HFF-Myc (cell line): Measurements from ENCODE around the gene MT1H.

Source experiments
- DNase-seq: peaks from one replicate; pipeline ENCODE4 v3.0.0-alpha.2; 2011; ENCODE audit warnings: low read depth; ENCODE audit errors: extremely low read depth
- H3K4me3 ChIP-seq: replicated peaks from 2 replicates; pipeline ENCODE4 v1.5.1; 2011; ENCODE audit warnings: low read depth, mild to moderate bottlenecking, control low read depth, low read length
- TF ChIP-seq, protein P1 (sequence below): IDR thresholded peaks from 2 replicates; pipeline ENCODE4 v1.5.1; 2012; ENCODE audit warnings: mild to moderate bottlenecking, low read depth, low read length, control low read depth; ENCODE audit errors: missing control alignments

The MT1H gene

DNA sequence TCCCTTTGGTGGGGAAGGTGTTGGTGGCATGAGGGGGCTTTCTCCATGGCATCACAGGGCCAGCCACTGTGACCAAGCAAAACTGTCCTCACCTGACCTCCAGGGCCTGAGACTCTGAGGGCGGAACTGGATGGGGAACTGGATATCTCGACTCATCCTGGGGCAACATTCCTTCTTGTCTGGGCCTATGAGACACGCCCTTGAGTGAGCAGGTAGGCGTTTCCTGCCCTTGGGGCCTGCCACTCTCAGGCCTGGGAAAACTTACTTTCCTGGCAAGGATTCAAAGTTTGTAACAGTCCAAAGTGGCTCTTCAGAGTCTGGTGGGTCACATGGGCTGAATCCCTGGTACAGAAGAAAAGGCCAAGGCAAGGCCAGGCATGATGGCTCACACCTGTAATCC lies 22.3 kb downstream of the MT1H start:
- TF ChIP-seq, protein P1, sequence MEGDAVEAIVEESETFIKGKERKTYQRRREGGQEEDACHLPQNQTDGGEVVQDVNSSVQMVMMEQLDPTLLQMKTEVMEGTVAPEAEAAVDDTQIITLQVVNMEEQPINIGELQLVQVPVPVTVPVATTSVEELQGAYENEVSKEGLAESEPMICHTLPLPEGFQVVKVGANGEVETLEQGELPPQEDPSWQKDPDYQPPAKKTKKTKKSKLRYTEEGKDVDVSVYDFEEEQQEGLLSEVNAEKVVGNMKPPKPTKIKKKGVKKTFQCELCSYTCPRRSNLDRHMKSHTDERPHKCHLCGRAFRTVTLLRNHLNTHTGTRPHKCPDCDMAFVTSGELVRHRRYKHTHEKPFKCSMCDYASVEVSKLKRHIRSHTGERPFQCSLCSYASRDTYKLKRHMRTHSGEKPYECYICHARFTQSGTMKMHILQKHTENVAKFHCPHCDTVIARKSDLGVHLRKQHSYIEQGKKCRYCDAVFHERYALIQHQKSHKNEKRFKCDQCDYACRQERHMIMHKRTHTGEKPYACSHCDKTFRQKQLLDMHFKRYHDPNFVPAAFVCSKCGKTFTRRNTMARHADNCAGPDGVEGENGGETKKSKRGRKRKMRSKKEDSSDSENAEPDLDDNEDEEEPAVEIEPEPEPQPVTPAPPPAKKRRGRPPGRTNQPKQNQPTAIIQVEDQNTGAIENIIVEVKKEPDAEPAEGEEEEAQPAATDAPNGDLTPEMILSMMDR = no peak
- no peak for DNase-seq
- H3K4me3 ChIP-seq = no peak overlapping the region

DNA sequence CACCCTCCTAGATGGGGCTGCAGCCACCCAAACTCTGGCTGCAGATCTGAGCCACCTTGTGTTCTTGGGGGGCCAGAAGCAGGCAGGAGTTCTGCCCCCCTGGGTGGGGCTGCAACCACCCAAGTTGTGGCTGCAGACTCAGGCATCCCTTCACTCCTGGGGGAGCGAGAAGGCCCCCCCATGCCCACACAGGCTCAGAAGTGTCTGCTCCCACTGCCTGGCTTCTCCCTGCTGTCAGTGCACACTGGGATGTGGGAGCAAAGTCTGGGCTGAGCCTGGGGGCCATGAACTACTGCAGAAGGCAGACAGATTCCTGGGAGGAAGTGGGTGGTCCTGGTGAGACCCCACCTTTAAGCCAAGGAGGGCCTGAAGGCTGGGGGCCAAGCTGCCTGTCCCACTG lies 25.6 kb downstream of the MT1H start:
- TF ChIP-seq, protein P1 = no peak
- H3K4me3 ChIP-seq = no peak overlapping the region
- DNase-seq = no peak

DNA sequence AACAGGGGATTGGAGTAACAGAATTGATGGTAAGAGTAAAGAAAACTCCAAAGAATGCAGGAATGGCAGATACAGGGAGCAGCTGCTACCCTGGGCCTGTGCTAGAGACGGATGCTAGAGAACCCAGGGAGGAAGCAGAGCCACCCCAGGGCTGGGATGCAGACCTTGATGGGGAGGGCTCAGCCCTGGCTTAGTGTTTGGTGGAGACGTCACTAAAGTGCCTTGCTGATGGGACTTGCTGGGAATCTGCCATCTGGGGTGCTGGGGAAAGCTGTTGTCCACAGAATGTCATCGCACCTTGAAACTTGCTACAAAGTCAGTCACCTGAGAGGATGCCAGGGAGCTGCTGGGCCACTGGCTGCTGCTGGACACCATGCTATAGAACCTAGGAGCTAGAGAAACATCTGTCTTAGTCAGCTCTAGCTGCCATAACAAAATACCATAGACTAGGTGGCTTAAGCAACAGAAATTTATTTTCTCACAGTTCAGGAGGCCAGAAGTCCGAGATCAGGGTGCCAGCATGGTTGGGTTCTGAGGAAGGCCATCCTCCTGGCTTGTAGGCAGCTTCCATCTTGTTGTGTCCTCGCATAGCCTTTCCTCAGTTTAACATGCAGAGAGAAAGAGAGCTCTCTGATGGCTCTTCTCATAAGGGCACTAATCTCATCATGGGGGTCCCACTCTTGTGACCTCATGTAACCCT lies 28.0 kb downstream of the MT1H start:
- TF ChIP-seq, protein P1 = no peak
- DNase-seq = no peak
- no peak overlapping the region for H3K4me3 ChIP-seq

DNA sequence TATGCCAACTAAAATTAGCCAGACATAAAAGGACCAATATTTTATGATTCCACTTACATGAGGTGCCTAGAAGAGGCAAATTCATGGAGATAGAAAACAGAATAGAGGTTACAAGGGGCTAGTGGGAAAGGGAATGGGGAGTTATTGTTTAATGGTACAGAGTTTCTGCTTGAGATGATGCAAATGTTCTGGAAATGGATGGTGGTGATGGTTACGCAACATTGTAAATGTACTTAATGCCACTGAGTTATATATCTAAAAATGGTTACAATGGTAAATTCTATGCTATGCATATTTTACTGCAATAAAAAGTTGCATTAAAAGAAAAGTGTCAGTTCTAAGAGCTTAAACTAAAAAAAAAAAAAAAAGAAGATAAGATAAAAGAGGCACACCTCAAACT lies 30.6 kb downstream of the MT1H start:
- no peak for DNase-seq
- TF ChIP-seq, protein P1 = no peak
- no peak overlapping the region for H3K4me3 ChIP-seq

DNA sequence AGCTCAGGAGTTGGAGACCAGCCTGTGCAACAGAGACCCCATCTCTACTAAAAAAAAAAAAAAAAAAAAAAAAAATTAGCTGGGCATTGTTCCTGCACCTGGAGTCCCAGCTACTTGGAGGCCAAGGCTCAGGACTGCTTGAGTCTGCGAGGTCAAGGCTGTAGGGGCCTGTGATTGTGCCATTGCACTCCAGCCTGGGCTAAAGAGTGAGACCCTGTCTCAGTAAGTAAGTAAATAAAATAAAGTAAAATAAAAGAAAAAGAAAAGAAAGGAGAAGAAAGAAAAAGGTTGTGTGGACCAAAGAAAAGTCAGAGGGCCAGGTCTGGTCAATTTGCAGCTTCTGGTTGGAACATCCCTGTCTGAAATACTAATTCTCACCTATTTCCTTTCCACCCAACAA lies 31.0 kb downstream of the MT1H start:
- TF ChIP-seq, protein P1 = no peak
- DNase-seq = no peak

DNA sequence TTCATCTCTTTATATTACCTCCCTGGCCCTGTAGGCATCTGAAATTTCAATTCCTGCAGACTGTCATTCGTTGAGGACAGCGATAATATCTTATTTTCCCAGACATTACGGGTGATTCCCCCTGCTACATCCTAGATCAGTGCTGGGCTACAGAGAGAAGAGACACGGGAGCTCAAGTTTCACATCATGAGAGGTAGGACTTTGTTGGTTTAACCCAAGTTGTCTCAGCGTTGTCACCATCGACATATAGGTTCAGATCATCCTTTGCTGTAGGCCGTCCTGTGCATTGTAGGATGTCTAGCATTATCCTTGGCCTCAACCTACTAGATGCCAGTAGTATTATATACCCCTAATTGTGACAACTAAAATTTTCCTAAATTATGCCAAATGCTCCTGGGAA lies 31.9 kb downstream of the MT1H start:
- no peak for DNase-seq
- H3K4me3 ChIP-seq = no peak overlapping the region
- TF ChIP-seq, protein P1 = no peak

More for the DNA sequence above, 31.0 kb downstream of the MT1H start:
- H3K4me3 ChIP-seq = no peak overlapping the region

DNA sequence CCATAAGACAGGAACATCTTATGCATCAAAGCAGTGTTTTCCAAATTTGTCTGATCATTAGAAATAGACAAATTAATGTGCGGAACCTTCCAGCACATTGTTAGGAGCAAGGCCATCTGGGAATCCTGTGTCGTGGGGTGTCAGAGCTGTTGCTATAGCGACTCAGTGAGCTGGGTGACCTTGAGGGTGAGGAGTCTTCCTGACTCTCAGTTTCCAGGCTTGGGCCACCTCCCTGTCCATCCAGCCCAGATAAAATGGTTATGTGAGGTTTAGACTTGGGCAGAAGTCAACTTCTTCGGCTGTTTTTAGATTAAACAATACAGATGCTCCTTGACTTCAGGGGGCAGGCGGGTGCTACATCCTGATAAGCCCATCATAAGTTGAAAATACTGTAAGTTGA lies 33.2 kb downstream of the MT1H start:
- no peak for DNase-seq
- H3K4me3 ChIP-seq = no peak overlapping the region
- TF ChIP-seq, protein P1 = no peak
